ENCODE results near the gene SLC6A6. TPM values are rescaled to one million over a fixed set of nuclear protein-coding genes. Genes with fewer than 3 reads are reported as not detected.

SLC6A6 gene
- polyA plus RNA-seq, 1 donor (not counting 4 experiments of a cell fraction or from before 2014, with no cell fraction given): 8.3 TPM

GRCh38 chr3:14483286-14483685 lies 80.9 kb downstream of the SLC6A6 start:
- H3K27me3 ChIP-seq (ENCODE audit: control insufficient read depth, extremely low read depth, insufficient read depth, low read length): no peaks in the 10 kb centered on the region
- H3K4me2 ChIP-seq (ENCODE audit: control insufficient read depth, extremely low read depth, insufficient read depth, low read depth, low read length): no peak overlapping the region
- DNase-seq (ENCODE audit: low read depth, low spot score) (no peak), FAIRE-seq (no peak)
- peaks cover 23% of the 10 kb centered on the region for H3K4me1 ChIP-seq (ENCODE audit: control insufficient read depth, extremely low read depth, insufficient read depth, low read length)
- H3K9me3 ChIP-seq (ENCODE audit: control insufficient read depth, low read depth, low read length): no peaks in the 10 kb centered on the region
- peaks cover 0 to 4% of the 10 kb centered on the region in 2 experiments for H3K36me3 ChIP-seq (ENCODE audit: control insufficient read depth in 2 of 2, extremely low read depth in 1 of 2, insufficient read depth in 2 of 2, low read length in 2 of 2)
- no peak for TF ChIP-seq EZH2 (IDR thresholded peaks at IDR 0.05; ENCODE audit: low read length)
- no peak for TF ChIP-seq CTCF (optimal IDR thresholded peaks at IDR 0.05 in 1 of 3, IDR thresholded peaks at IDR 0.05 in 1 of 3, conservative IDR thresholded peaks at IDR 0.05 in 1 of 3; ENCODE audit: extremely low read depth in 1 of 3, insufficient read depth in 2 of 3, low read length in 3 of 3)
- dilution Hi-C loops (cut with MboI; ENCODE audit: extremely low pct_ligation_motif_present, low sequenced_read_pairs): no loop called here
- no peak overlapping the region for H2AFZ ChIP-seq (ENCODE audit: control insufficient read depth, low read length)
- no peak overlapping the region for H3K4me3 ChIP-seq (ENCODE audit: control insufficient read depth in 2 of 3, extremely low read depth in 1 of 3, insufficient read depth in 2 of 3, low read depth in 1 of 3, low read length in 3 of 3)
- H3K27ac ChIP-seq (ENCODE audit: control insufficient read depth, insufficient read depth, low read length): no peak overlapping the region
- H3K9me1 ChIP-seq (ENCODE audit: control insufficient read depth, extremely low read depth, insufficient read depth, low read length): peaks cover 4% of the 10 kb centered on the region
- H4K20me1 ChIP-seq (ENCODE audit: control insufficient read depth, extremely low read depth, insufficient read depth, low read length): no peaks in the 10 kb centered on the region
- H3K79me2 ChIP-seq (ENCODE audit: control insufficient read depth, insufficient read depth, low read length): no peaks in the 10 kb centered on the region
- H3K9ac ChIP-seq (ENCODE audit: control insufficient read depth, extremely low read depth, insufficient read depth, low read length): no peak overlapping the region

- Histone ChIP-seq H3K9me3 (ENCODE audit: control insufficient read depth, low read depth, low read length) (no peaks in the 10 kb centered on the region), H3K36me3 (ENCODE audit: control insufficient read depth in 2 of 2, extremely low read depth in 1 of 2, insufficient read depth in 2 of 2, low read length in 2 of 2) (no peaks in the 10 kb centered on the region), H3K4me3 (ENCODE audit: control insufficient read depth in 2 of 3, extremely low read depth in 1 of 3, insufficient read depth in 2 of 3, low read depth in 1 of 3, low read length in 3 of 3) (no peak overlapping the region), H2AFZ (ENCODE audit: control insufficient read depth, low read length) (no peak overlapping the region), H3K9me1 (ENCODE audit: control insufficient read depth, extremely low read depth, insufficient read depth, low read length) (peaks cover 4% of the 10 kb centered on the region), H4K20me1 (ENCODE audit: control insufficient read depth, extremely low read depth, insufficient read depth, low read length) (no peaks in the 10 kb centered on the region), H3K4me2 (ENCODE audit: control insufficient read depth, extremely low read depth, insufficient read depth, low read depth, low read length) (no peak overlapping the region), H3K4me1 (ENCODE audit: control insufficient read depth, extremely low read depth, insufficient read depth, low read length) (peaks cover 32% of the 10 kb centered on the region), H3K79me2 (ENCODE audit: control insufficient read depth, insufficient read depth, low read length) (no peaks in the 10 kb centered on the region), H3K9ac (ENCODE audit: control insufficient read depth, extremely low read depth, insufficient read depth, low read length) (no peak overlapping the region), H3K27me3 (ENCODE audit: control insufficient read depth, extremely low read depth, insufficient read depth, low read length) (no peaks in the 10 kb centered on the region), H3K27ac (ENCODE audit: control insufficient read depth, insufficient read depth, low read length) (no peak overlapping the region)
- TF ChIP-seq CTCF (optimal IDR thresholded peaks at IDR 0.05 in 1 of 3, IDR thresholded peaks at IDR 0.05 in 1 of 3, conservative IDR thresholded peaks at IDR 0.05 in 1 of 3; ENCODE audit: extremely low read depth in 1 of 3, insufficient read depth in 2 of 3, low read length in 3 of 3) (no peak), EZH2 (IDR thresholded peaks at IDR 0.05; ENCODE audit: low read length) (no peak)
- no peak for DNase-seq (ENCODE audit: low read depth, low spot score)
- dilution Hi-C loops (cut with MboI; ENCODE audit: extremely low pct_ligation_motif_present, low sequenced_read_pairs): no loop called here
- FAIRE-seq: no peak
Observed at GRCh38 chr3:14484741-14485140, 82.3 kb downstream of the SLC6A6 start.
